ENCODE results near the gene RABGAP1L. TPM values are rescaled to one million over a fixed set of nuclear protein-coding genes. Genes with fewer than 3 reads are reported as not detected.

RABGAP1L gene
- total RNA-seq, 1 donor from 2014 or later: 80.6 TPM

- Histone ChIP-seq H3K4me1 (no peaks in the 10 kb centered on the region), H3K27ac (no peak overlapping the region)
Observed at GRCh38 chr1:174269989-174270651, 110.8 kb downstream of the RABGAP1L start.

GRCh38 chr1:174273190-174273589 lies 113.9 kb downstream of the RABGAP1L start:
- H3K36me3 ChIP-seq: no peaks in the 10 kb centered on the region
- no peak for ATAC-seq
- no peak for TF ChIP-seq CTCF (IDR thresholded peaks at IDR 0.05)

More at GRCh38 chr1:174269989-174270651, 110.8 kb downstream of the RABGAP1L start:
- DNase-seq (no peak), ATAC-seq (no peak)
- H3K27me3 ChIP-seq: no peaks in the 10 kb centered on the region
- no peak for TF ChIP-seq CTCF (IDR thresholded peaks at IDR 0.05)
- intact Hi-C loops (cut with DNase I): no loop called here
- no peaks in the 10 kb centered on the region for H3K36me3 ChIP-seq
- H3K4me3 ChIP-seq: no peak overlapping the region
- H3K9me3 ChIP-seq: no peaks in the 10 kb centered on the region

GRCh38 chr1:174273776-174274175 lies 114.5 kb downstream of the RABGAP1L start:
- Histone ChIP-seq H3K4me1 (no peaks in the 10 kb centered on the region), H3K27ac (no peak overlapping the region), H3K27me3 (no peaks in the 10 kb centered on the region), H3K4me3 (no peak overlapping the region), H3K36me3 (no peaks in the 10 kb centered on the region), H3K9me3 (no peaks in the 10 kb centered on the region)
- no peak for DNase-seq
- no peak for TF ChIP-seq CTCF (IDR thresholded peaks at IDR 0.05)
- intact Hi-C loops (cut with DNase I): no loop called here
- no peak for ATAC-seq

More at GRCh38 chr1:174273190-174273589, 113.9 kb downstream of the RABGAP1L start:
- intact Hi-C loops (cut with DNase I): no loop called here
- Histone ChIP-seq H3K4me3 (no peak overlapping the region), H3K27ac (no peak overlapping the region), H3K9me3 (no peaks in the 10 kb centered on the region), H3K4me1 (no peaks in the 10 kb centered on the region), H3K27me3 (no peaks in the 10 kb centered on the region)
- no peak for DNase-seq

GRCh38 chr1:174274452-174274851 lies 115.1 kb downstream of the RABGAP1L start:
- Histone ChIP-seq H3K27me3 (no peaks in the 10 kb centered on the region), H3K4me3 (no peak overlapping the region), H3K9me3 (no peaks in the 10 kb centered on the region), H3K27ac (no peak overlapping the region), H3K4me1 (no peaks in the 10 kb centered on the region), H3K36me3 (no peaks in the 10 kb centered on the region)
- TF ChIP-seq CTCF (IDR thresholded peaks at IDR 0.05): no peak
- DNase-seq: no peak
- ATAC-seq: no peak
- intact Hi-C loops (cut with DNase I): no loop called here

GRCh38 chr1:174274884-174275283 lies 115.6 kb downstream of the RABGAP1L start:
- Histone ChIP-seq H3K9me3 (no peaks in the 10 kb centered on the region), H3K4me3 (no peak overlapping the region), H3K36me3 (no peaks in the 10 kb centered on the region), H3K4me1 (no peaks in the 10 kb centered on the region), H3K27me3 (no peaks in the 10 kb centered on the region), H3K27ac (no peak overlapping the region)
- no peak for TF ChIP-seq CTCF (IDR thresholded peaks at IDR 0.05)
- intact Hi-C loops (cut with DNase I): no loop called here
- DNase-seq: no peak
- no peak for ATAC-seq

- no peak for ATAC-seq
Observed at GRCh38 chr1:174276087-174276486, 116.8 kb downstream of the RABGAP1L start.

More at GRCh38 chr1:174276087-174276486, 116.8 kb downstream of the RABGAP1L start:
- Histone ChIP-seq H3K4me1 (no peaks in the 10 kb centered on the region), H3K4me3 (no peak overlapping the region), H3K27me3 (no peaks in the 10 kb centered on the region), H3K9me3 (no peaks in the 10 kb centered on the region), H3K36me3 (no peaks in the 10 kb centered on the region), H3K27ac (no peak overlapping the region)
- TF ChIP-seq CTCF (IDR thresholded peaks at IDR 0.05): no peak
- intact Hi-C loops (cut with DNase I): no loop called here
- no peak for DNase-seq
